ENCODE results near the gene SCYGR1.

SCYGR1 gene

DNA sequence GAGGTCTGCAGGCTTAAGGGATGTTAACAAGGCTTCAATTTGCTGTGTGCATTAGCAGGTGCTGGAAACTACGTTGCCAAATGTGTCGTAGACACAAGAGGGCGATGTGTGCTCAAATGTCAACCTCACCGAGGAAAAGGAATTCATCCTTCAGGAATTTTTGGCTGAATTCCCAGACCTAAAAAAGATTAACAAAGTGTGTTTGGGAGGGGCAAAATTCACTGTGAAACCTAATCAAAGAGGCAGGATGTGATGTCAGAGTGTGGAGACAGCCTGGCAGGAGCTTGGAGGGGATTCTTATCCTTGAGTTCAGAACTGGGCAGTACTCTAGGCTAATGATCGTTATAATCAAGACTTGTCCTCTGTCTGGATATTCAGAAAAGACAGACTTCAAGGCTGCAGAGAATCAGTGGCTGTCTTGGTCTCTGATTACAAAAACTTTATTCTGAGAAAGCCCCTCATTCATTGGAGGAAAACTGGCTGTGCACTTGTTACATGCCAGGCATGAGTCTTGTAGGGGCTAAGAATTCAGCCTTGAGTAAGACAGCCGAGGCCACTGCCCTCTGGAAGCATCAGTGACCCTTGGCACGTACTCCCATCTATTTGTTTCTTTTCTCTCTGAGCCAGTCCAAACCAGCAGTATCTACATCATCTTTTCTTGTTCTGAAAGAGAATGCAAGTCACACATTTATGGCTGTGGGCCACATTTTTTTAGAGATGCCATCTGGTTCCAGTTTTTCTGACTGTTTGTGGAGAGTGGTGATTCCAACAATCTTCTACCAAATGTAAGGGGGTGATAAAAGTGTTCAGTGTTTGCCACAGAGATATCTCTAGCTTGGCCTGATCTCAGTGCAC lies 18.7 kb upstream of the SCYGR1 start:
- ChIA-PET POLR2A (no interaction called here), CTCF (interaction anchor here (0.7 to 3.8 kb wide), 31 partner anchors 9 to 484 kb away, joined by 3 to 103 read pairs (median 4); partner anchors contain the start of genes AGFG1 and TM4SF20)
- TF ChIP-seq, protein P1, sequence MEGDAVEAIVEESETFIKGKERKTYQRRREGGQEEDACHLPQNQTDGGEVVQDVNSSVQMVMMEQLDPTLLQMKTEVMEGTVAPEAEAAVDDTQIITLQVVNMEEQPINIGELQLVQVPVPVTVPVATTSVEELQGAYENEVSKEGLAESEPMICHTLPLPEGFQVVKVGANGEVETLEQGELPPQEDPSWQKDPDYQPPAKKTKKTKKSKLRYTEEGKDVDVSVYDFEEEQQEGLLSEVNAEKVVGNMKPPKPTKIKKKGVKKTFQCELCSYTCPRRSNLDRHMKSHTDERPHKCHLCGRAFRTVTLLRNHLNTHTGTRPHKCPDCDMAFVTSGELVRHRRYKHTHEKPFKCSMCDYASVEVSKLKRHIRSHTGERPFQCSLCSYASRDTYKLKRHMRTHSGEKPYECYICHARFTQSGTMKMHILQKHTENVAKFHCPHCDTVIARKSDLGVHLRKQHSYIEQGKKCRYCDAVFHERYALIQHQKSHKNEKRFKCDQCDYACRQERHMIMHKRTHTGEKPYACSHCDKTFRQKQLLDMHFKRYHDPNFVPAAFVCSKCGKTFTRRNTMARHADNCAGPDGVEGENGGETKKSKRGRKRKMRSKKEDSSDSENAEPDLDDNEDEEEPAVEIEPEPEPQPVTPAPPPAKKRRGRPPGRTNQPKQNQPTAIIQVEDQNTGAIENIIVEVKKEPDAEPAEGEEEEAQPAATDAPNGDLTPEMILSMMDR (IDR thresholded peaks at IDR 0.05; ENCODE audit: insufficient read depth, low read length, missing control alignments) = peak; percentile 62
- peak; percentile 84 for DNase-seq (ENCODE audit: low read depth, low spot score)
- H3K4me3 ChIP-seq (ENCODE audit: low read depth, low read length) = peak overlapping the region; percentile 1; the same call in 1 of the 2 replicates

DNA sequence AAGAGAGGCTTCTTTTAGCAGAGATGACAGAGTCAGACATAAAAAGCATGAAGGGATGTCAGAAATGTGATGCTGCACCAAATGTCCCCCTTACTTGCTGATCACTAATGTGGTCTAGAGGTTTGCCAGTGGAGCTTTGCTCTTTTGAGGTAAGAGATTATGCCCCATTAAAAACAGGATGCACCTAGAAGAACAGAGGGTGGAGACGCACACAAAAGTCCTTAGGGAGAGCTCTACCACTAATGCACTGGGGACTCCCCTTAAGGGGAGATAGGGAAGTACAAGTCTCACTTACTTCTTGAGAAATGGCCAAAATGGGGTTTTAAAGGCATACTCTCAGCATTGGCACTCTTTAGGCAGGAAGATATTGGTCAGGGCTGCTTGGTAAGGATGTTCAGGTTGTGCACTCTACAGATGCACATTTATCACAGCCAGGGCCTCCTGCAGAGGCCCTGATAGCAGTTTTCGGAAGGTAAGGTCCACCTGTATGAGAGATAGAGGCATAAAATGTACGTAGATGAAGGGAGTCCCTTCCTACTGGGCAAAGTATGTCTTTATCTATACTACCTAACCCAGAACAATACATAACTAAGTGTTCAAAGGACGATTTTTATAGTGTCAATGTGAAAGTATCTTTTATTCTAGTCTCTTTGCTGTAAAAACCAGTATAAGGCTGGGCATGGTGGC lies 17.0 kb upstream of the SCYGR1 start:
- H3K4me3 ChIP-seq (ENCODE audit: low read depth, low read length) = no peak overlapping the region
- POLR2A ChIA-PET = no interaction called here
- no peak for DNase-seq (ENCODE audit: low read depth, low spot score)
- TF ChIP-seq, protein P1 (IDR thresholded peaks at IDR 0.05; ENCODE audit: insufficient read depth, low read length, missing control alignments) = no peak
- CTCF ChIA-PET = interaction anchor here (1.5 to 3.8 kb wide), 8 partner anchors 11 to 456 kb away, joined by 5 to 103 read pairs (median 9); partner anchors contain the start of genes AGFG1 and TM4SF20

DNA sequence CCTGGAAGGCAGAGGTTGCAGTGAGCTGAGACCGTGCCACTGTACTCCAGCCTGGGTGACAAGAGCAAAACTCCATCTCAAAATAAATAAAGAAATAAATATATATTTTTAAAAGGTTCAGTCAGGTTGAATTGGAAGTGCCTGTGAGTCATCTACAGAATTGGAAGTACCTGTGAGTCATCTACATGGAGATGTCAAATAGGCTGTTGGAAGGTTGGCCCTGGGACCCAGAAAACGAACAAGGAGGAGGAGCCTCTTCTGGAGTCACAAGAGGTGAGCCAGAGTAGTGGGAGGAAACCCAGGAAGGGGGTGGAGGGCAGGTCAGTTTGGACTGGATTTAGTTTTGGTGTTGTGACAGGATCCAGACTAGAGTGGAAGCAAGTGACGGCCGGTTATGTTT lies 15.2 kb upstream of the SCYGR1 start:
- no peak overlapping the region for H3K4me3 ChIP-seq (ENCODE audit: low read depth, low read length)
- ChIA-PET CTCF (interaction anchor here (1.0 to 2.2 kb wide), 2 partner anchors 26 to 363 kb away, joined by 3 to 13 read pairs; no protein-coding TSS in a partner anchor), POLR2A (no interaction called here)
- TF ChIP-seq, protein P1 (IDR thresholded peaks at IDR 0.05; ENCODE audit: insufficient read depth, low read length, missing control alignments) = no peak
- DNase-seq (ENCODE audit: low read depth, low spot score) = no peak

DNA sequence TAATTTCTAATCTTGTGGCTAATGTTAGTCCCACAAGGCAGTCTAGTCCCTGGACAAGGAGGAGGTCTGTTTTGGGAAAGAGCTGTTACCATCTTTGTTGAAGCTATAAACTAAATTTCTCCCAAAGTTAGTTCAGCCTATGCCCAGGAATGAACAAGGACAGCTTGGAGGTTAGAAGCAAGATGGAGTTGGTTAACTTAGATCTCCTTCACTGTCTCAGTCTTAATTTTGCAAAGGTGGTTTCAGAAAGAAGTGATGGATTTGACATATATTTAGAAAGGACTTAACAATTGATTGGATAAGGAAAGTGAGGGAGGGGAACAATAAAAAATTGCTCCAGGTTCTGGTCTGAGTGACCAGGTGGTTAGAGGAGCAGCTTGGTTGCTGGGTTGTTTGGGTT lies 14.6 kb upstream of the SCYGR1 start:
- CTCF ChIA-PET = interaction anchor here (0.7 to 2.2 kb wide), 4 partner anchors 25 to 489 kb away, joined by 3 to 13 read pairs (median 4); partner anchors contain the start of gene AGFG1
- no peak overlapping the region for H3K4me3 ChIP-seq (ENCODE audit: low read depth, low read length)
- DNase-seq (ENCODE audit: low read depth, low spot score) = no peak
- TF ChIP-seq, protein P1 (IDR thresholded peaks at IDR 0.05; ENCODE audit: insufficient read depth, low read length, missing control alignments) = no peak
- POLR2A ChIA-PET = no interaction called here

DNA sequence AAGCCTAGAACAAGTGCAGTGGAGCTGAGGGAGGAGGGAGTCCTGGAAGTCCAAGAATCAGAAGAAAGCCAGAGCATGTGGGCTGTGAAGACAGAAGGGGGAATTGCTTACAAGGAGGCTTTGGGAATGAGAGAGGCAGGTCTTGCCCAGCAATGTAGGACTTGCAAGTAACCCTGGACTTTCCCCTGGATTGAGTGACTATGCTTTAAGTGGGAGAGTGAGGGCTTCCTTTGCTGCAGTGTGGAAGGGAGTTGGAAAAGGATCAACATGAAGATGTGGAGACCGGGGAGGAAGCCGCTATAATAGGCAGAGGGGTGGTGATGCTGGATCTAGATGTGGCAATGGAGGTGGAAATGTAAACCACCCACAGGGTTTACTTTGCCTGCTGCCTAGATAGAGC lies 13.8 kb upstream of the SCYGR1 start:
- H3K4me3 ChIP-seq (ENCODE audit: low read depth, low read length) = no peak overlapping the region
- CTCF ChIA-PET = interaction anchor here (2.0 to 2.2 kb wide), 2 partner anchors 70 to 364 kb away, joined by 6 to 13 read pairs; partner anchors contain the start of gene AGFG1
- TF ChIP-seq, protein P1 (IDR thresholded peaks at IDR 0.05; ENCODE audit: insufficient read depth, low read length, missing control alignments) = no peak
- DNase-seq (ENCODE audit: low read depth, low spot score) = no peak
- POLR2A ChIA-PET = no interaction called here
